GM21515 (cell line): ENCODE data around the gene DPM1.
"Not testable (repeated sequence)": the region's sequence is repeated elsewhere in the genome, so short reads cannot be mapped to it uniquely, and the experiment has no call there.

Experiments
- ATAC-seq: cut with Tn5 transposase; IDR thresholded peaks from one replicate; pipeline ENCODE4 v1.9.1; 2021; ENCODE audit not compliant: unreplicated experiment

Gene DPM1

DNA sequence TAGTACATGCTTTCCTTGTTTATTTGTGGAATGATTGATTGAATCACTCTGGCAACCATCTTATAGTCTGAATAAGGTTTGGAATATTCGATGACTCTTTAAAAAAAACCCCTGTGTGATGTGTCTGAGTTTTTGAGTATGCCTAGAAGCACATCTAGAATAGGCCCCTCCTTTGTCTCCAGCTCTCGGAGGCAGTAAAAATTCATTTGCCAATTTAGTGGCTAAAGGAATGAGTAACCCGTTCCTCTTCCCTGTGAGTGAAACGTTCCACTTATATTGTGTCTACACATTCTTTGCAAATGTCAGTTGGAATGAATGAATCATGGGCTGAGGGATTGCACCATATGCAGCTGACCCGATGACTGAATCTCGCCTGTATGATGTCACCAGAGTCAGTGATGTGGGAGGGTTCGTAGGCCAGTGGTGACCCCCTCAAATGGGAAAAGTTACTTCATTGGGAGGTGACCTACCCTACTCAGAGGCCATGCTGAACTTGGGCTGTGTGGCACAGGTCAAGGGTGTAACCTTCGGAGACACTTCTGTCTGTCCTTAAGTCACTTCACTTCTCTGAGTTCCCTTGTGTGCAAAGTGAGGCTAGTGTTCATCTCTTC is 21.8 kb upstream of the DPM1 start:
- no peak for ATAC-seq

DNA sequence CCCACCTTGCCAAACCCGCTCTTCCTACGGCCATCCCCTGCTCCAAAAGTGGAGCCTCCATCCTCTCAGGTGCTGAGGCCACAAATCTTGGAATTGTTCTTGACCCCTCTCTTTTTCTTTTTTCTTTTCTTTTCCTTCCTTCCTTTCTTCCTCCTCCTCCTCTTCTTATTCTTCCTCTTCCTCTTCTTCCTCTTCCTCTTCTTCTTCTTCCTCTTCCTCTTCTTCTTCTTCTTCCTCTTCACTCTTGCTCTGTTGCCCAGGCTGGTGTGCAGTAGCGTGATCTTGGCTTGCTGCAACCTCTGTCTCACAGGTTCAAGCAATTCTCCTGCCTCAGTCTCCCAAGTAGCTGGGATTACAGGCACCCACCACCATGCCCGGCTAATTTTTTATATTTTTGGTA is 20.2 kb upstream of the DPM1 start:
- ATAC-seq = not testable (repeated sequence)

GRCh38 chr20:50977066-50978021 is 19.0 kb upstream of the DPM1 start:
- ATAC-seq = no peak

- no peak for ATAC-seq
These were observed 17.5 kb upstream of the DPM1 start for GRCh38 chr20:50975701-50976330.

- no peak for ATAC-seq
These were observed 11.6 kb upstream of the DPM1 start for GRCh38 chr20:50969912-50970311.

DNA sequence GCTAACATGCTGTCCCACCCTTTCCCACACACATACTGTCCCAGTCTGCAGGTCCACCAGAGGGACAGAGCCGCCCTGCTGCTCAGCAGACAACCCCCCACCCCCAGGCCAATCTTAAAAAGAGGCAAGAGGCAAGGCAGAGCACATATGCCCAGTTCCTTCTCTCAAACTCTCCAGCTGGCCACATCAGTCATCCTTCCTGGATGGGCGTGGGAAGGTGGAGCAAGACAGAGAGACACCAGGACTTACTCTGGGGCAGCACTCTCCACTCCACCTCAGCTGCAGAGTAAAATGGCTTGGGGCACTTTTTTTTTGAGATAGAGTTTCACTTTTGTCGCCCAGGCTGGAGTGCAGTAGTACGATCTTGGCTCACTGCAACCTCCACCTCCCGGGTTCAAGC is 11.1 kb upstream of the DPM1 start:
- ATAC-seq = no peak

DNA sequence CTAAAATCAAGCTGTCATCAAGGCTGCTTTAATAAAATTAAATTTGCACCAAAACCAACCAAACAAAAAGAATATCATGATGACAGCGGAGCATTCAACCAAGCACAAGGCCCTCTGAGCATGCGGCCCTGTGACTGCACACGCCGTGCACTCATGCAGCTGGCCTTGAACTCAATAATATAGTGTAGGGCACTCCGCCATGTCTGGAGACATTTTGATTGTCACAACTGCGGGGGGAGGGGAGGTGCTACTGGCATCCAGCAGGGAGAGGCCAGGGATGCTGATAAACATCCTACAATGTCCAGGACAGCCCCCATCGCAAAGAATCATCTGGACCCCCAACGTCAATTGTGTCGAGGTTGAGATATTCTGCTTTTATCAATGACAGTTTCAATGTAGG is 10.0 kb upstream of the DPM1 start:
- no peak for ATAC-seq

DNA sequence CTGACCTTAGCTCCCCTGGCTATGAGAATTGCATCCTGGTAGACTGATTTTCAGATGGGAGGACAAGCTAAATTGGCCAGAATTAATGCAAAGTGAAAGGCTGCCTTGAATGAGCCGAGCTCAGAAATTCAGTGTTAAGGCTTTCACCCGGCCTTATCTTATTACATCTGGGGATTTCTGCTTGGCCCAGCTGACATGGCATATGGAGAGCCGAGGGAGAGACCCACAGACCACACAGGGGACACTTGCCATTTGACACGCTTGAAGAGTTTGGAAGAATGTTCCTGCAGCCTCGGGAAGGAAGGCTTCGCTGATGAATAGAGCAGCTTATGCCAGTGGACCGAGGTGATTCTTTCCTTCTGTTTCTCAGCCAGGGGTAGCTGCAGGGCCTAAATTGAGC is 9.3 kb upstream of the DPM1 start:
- no peak for ATAC-seq

DNA sequence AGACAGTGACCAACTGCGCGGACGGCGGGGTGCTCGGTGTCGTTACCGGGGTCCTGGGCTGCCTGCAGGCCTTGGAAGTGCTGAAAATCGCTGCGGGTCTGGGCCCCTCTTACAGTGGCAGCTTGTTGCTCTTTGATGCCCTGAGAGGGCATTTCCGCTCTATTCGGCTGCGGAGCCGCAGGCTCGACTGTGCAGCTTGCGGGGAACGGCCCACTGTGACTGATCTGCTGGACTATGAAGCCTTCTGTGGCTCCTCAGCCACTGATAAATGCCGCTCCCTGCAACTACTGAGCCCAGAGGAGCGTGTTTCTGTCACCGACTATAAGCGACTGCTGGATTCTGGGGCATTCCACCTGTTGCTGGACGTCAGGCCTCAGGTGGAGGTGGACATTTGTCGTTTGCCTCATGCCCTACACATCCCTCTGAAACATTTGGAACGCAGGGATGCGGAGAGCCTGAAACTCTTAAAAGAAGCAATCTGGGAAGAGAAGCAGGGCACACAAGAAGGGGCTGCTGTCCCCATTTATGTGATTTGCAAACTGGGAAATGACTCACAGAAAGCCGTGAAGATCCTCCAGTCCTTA is 1.3 kb upstream of the DPM1 start:
- ATAC-seq = no peak

GRCh38 chr20:50958615-50959542 is 547 bp upstream of the DPM1 start, which contains the start of gene MOCS3:
MOCS3 (plus strand) TSS chr20:50958818; CDS start chr20:50958843, 25 bp downstream.
- ATAC-seq = peak; percentile 68

GRCh38 chr20:50957276-50957675 is 1.1 kb downstream of the DPM1 start:
- no peak for ATAC-seq

- ATAC-seq = no peak
These were observed 4.5 kb downstream of the DPM1 start for GRCh38 chr20:50953821-50954220.

- ATAC-seq = no peak
These were observed 5.1 kb downstream of the DPM1 start for GRCh38 chr20:50953196-50953595.

DNA sequence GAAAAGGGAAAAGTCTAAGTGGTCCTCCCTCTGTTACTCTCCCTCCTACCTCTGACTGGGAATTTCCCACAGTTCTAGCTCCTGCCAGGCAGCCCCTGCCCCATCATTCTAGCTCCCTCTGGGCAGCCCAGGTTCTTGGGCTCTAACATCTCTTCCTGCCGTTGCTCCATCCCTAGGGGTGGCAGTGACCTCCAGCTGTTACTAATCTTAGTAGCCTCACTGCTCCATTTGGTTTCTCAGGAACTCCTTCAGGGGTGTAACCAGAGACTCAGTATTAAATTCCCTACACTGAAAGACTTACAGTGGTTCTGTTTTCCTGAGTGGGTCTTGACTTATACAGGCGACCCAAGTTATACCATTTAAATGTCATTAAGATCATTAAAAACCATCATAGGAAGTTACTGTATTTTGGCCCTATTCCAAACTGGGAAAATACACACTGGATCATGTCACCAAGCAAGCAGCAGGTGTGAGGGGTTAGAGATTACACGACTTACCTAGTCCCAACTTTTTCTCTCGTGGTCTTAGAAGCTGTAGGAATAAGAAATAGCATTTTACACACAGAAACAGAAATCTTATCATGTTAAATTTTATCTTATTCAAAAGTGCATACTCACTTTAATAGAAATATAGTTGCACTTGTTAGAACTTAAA is 10.1 kb downstream of the DPM1 start:
- ATAC-seq = no peak

DNA sequence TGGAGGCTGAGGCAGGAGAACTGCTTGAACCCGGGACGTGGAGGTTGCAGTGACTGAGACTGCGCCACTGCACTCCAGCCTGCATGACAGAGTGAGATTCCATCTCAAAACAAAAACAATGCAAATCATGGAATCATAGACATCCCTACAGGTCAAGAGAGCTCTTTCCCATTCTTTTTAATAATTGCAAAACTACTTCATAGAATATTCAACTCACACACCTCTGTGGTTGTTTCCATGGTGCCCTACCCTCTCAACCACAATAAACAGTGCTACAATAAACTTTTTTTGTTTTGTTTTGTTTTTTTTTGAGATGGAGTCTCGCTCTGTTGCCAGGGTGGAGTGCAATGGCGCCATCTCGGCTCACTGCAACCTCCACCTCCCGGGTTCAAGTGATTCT is 15.3 kb downstream of the DPM1 start:
- ATAC-seq = no peak

GRCh38 chr20:50933589-50933988 is 24.7 kb downstream of the DPM1 start:
- ATAC-seq = no peak

GRCh38 chr20:50932691-50933280 is 25.5 kb downstream of the DPM1 start:
- ATAC-seq = no peak

- no peak for ATAC-seq
These were observed 26.3 kb downstream of the DPM1 start for GRCh38 chr20:50932016-50932485.

DNA sequence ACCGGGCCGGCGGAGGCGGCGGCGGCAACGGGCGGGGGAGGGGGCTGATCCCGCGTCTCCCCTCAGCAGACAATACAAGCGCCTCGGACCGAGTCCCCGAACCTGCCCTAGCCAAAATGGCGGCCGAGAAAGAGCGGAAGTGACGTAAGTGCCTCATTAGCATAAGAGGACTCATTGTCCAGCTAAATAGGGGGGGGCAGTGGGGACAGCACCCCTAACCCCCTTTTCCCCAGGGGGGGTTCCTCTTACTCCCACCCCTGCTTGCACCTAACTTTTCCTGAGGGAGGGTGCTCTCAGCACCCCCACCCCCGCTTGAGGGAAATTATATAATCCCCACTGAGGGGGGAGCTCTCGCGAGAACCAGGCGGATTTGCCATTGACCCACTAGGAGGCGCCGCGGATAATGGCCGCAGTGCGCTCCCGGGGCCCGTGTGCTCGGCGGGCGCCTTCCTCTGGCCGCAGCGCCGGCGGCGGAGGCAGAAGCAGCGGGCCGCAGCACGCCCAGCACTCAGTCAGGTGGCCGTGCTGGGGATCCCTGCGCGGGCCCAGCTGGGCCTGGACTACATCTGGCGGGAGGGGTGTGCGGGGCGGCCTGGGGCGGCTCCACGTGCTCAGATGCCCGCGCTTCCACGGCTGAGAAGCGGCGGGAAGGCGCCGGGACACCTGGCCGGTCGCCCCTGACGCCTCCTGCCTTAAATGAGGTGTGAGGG is 26.9 kb downstream of the DPM1 start, which contains the start of gene ADNP:
TSS of gene ADNP (minus strand) at position 132 of the 710 bp plus-strand sequence. CDS start 27,441 bp downstream, outside the sequence.
- peak; percentile 67 for ATAC-seq
